ENCODE data around the gene MED27. TPM values are rescaled to one million over a fixed set of nuclear protein-coding genes. Genes with fewer than 3 reads are reported as not detected.
A peak's percentile ranks its signal among the peaks of the same experiment; 100 is the strongest.
"Not testable (repeated sequence)": the region's sequence is repeated elsewhere in the genome, so short reads cannot be mapped to it uniquely, and the experiment has no call there.

Gene MED27
- total RNA-seq, 1 donor from 2014 or later = 28.3 TPM

DNA sequence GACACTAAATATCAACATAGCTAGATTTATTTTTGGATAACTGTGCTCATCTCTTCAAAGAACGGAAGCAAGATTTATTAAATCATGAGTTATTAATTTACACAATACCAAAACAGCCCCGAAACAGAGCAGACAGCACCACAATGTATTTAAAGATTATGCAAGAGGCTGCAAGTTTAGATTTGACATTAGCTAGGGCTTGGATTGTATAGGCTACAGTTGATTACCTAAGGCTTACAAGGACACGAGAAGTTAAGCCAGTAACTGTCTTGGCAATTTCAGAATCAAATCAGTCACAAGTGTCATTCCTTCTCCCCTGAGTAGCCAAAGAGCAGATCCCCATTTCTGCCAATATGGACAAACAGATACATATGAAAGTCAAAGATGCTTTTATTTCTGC is 152.6 kb downstream of the MED27 start:
- no peak for DNase-seq (ENCODE audit: low read depth)

DNA sequence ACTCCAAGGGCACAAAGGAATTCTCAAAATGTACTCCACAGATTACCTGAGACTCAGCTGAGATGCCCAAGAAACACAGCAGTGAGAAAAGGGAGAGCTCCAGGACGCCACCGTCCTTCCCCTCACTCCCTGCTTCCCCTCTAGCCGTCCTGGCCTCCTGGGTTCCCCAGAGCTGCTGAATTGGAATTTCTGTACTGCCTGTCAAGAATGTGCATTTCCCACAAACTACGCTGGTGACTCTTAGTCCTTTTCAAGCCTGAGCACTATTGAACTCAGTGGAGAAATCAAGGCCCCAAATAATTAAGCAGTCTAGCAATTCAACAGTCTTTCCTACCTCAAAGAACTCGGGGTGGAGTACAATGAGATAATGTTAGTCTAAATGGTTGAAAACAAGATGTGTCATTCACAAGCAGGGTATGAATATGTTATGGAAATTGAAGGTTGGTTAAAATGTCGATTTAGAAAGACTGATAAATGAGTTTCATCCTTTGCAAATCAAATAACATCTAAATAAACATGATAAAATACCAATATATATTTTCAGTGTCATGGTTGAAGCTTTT is 153.2 kb downstream of the MED27 start:
- no peak for DNase-seq (ENCODE audit: low read depth)

DNA sequence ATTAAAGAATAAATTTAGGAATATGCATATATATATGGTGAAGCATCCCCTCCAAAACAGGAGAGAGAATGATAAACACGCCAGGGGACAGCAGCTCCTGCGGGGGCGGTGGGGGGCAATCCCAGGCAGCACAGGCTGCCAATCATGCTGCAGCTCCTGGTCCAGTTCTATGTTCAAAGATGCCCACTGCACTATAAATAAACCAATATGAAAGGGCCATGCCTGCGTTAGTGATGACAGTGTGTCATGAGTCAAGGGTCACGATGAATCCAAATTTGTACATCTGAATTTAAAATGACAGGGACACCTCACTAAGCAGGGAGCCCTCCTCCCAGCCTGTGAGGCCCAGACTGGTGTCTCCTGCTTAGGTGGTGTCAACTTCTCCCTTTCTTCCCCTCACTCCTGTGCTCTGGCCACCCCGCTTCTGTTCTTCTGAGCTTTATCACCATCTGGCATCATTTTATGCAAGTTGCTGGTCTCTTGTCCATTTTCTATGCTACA is 153.9 kb downstream of the MED27 start:
- no peak for DNase-seq (ENCODE audit: low read depth)

DNA sequence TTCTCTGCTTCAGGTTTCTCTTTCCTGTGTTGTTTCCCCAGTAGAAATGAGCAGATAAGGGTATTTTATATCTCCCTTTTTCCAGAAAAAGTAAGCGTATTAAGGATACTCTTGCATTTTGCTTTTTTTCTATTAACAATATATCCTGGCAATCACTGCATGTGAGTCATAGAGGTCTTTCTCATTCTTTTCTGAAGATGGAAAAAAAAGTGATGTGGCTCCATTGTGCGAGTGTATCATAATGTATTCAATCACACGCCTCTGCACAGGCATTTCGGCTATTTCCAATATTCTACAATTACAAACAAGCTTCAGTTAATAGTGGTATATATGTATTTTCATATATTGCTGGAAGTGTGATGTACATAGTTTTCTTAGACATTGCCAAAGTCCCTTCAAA is 155.9 kb downstream of the MED27 start:
- no peak for DNase-seq (ENCODE audit: low read depth)

DNA sequence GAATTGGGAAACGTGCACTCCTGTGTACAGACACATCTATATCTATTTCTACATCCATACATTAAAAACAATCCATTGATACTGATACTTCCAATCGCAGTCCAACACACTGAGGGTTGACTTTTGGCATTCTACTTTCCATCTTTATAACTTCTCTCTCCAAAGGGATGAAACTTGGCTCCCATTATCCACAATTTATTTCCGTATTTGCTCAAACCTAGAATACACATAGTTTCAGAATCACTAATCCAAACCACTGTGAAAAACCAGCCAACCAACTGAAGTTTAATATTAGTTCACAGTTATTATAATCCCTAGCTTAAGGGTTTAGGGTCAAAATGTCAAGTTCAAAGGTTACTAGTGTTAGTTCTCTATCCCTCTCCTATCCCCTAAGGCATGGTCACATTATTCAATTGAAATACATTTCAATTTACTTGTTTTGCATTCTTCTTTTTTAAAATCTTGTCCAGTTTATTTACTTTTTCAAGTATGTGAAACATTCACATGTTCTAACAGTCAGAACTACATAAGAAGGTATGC is 156.5 kb downstream of the MED27 start:
- no peak for DNase-seq (ENCODE audit: low read depth)

DNA sequence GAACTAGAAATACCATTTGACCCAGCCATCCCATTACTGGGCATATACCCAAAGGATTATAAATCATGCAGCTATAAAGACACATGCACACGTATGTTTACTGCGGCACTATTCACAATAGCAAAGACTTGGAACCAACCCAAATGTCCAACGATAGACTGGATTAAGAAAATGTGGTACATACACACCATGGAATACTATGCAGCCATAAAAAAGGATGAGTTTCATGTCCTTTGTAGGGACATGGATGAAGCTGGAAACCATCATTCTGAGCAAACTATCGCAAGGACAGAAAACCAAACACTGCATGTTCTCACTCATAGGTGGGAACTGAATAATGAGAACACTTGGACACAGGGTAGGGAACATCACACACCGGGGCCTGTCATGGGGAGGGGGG is 158.0 kb downstream of the MED27 start:
- not testable (repeated sequence) for DNase-seq (ENCODE audit: low read depth)

DNA sequence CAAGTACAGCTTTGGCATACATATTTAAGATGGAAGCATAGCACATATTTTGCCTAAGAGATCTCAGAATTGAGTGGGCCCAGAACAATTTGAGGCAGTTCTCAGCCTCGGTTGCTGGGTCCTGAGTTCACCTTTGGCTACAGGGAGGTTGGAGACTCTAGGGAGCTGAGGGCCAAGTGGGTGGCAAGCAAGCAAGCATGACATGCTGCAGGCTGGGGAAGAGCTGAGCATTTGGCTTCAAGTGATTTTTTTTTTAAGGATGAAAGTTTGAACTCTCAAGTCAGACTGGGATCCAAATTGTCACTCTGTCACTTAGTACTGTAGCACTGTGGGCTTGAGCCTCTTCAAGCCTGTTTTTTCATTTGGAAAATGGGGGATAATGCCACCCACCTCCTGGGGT is 160.5 kb downstream of the MED27 start:
- no peak for DNase-seq (ENCODE audit: low read depth)

DNA sequence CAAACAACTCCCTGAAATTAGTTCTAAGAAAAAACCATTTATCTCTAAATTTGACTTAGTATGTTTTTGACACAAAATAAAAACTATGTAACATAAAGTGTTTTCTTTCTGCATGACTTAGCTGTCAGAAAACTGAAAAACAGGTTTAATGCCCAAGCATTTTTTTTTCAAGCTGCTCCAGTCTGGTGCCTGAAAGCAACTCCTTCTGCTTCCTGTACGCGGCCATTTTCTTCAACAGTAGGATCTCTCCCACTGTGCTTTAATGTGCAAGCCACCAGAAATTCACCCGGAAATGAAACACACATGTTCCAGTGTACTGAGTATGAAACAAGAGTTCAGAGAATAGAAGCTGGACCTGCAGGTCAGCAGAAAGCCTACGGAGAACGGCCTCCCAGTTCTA is 161.2 kb downstream of the MED27 start:
- no peak for DNase-seq (ENCODE audit: low read depth)

DNA sequence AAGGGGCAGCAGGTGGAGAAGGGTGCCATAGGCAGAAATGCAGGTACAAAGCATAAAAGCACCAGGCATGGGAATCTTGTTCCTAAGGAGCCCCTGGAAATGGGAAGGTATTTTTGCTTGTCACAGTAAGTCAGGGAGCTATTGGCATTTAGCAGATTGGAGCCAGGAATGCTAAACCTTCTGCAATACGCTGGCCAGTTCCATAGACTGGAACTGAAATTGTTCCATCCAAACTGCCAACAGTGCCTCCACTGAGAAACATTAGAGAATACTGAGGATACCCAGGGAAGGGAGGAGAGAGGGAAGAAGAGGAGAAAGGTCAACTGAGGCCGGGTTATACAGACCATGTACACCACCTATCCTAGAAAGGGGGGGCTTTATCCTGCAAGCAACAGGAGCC is 162.7 kb downstream of the MED27 start:
- no peak for DNase-seq (ENCODE audit: low read depth)

DNA sequence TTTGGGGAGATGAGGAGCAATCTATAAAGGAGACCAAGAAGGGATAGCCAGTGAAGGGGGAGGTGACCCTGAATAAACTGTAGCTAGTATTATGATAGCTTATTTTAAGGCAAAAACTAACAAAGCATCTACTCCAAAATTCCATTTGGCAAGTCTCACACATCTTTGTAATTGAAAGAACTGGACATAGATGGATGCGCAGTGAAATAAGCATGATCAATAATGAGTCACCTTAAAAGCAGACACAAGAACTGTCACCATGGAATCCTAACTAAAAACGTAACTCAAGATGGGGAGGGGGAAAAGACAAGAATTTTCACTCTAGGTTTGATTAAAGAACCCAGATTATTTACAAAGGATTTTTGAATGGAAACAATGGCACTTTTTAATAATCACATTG is 164.5 kb downstream of the MED27 start:
- no peak for DNase-seq (ENCODE audit: low read depth)

DNA sequence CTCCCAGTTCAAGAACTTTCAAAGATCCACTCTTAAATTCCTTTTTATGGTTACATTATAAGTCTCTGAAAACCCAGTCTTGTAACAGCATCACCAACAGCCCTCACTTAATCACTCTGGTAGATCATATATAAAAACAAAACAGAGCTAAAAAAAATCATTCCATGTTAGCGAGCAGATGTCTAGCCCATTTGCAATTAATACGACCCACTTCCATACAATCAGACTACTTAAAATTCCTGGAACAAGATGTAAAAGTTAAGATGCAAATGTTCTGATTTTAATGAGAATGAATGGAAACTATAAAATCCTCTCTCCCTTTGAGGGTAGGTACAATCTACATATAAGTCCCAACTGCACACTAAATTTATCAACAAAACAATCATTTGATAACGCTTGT is 167.0 kb downstream of the MED27 start:
- no peak for DNase-seq (ENCODE audit: low read depth)

DNA sequence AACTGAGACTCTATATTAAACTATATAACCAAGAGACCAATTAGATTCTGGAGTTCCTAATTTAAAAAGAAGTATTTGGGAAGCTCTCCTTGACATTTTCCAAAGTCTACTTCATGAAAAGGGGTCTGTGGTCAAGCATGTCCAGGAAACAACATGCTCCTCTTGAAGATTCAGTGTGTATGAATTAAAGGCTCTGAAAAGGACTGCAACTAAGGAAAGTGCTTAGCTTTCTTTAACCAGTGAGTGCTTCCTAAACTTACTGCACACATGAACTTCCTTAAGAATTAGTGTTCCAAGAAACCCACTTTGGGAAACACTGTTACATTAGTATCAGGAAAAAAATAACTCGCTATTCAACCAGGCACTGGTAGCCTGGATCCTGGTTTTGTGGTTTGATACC is 167.6 kb downstream of the MED27 start:
- DNase-seq (ENCODE audit: low read depth) = no peak

DNA sequence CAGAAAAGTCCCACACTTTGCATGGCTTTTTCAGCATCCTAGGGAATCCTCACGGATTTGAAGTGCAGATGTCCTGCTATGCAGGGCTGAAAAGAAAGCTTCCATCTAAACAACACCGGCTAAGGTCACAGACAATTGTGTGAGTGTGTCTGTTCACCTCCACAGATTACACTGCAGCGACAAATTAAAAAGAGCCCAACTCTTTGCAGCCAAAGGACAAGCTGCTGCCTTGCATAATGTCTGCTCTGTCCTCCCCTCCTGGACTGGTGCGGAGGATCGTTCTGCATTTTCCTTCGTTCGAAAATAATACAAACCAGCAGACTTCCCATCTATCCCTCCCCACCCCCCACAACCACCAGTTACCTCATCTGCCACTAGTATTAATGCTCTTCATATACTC is 169.1 kb downstream of the MED27 start:
- DNase-seq (ENCODE audit: low read depth) = no peak

DNA sequence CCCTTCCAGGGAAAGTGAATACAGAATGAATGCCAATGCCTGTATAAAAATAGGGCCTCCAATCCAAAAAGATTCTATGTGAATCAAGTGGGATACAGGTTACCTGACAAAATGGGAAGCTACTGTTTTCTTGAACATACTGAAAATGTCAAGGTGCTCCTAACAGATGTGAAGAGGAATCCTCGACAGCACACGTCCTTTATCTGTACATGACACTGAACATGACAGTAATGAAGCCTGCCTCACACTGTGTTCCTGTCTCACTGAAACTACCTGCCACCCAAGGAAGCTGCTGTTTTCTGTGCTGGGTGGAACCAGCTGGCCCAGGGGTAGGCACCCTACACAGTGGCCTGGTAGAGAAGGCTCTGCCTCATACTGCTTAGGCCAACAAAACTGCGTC is 174.5 kb downstream of the MED27 start:
- no peak for DNase-seq (ENCODE audit: low read depth)

DNA sequence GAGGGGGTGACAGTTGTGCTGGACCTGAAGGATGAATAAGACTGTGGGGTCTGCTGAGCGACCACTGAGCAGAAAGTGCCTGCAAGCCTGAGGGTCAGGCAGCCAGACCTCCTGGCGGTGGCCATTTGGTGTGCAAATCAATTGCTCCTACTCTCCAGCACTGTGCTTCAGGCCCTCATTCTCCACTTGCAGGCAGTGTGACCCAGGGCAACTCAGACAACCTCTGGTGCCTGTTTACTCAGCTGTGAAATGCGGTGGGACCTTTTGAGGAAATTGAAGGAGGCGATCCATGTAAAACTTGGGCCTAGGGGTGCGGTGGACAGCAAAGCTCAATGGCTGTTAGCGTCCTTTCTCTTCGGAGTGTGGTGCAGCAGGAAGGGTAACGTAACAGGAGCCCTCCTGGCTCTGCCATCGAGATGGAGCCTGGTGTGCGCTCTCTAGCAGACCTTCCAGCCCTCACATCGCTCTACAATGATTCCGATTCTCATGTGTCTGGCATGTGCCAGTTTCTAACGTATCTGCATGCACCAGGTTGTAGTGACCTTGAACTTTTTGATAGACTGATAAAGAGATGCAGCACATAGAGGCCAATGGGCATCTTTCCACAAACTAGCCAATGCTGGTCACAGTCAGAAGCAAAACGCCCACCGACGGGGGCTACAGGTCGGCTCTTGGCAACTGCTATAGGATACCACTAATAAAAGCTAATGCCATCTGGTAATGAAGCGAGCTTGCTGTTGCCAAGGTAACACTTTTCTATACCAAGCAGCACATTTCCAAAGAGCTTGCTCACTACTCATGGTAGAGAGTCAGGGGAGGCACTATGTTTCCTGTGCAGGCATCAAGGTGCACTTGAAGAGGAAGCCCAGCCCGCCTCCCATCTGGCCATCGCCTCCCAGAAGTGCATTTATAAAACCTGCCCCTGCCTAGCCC is 180.1 kb downstream of the MED27 start:
- DNase-seq (ENCODE audit: low read depth) = no peak

DNA sequence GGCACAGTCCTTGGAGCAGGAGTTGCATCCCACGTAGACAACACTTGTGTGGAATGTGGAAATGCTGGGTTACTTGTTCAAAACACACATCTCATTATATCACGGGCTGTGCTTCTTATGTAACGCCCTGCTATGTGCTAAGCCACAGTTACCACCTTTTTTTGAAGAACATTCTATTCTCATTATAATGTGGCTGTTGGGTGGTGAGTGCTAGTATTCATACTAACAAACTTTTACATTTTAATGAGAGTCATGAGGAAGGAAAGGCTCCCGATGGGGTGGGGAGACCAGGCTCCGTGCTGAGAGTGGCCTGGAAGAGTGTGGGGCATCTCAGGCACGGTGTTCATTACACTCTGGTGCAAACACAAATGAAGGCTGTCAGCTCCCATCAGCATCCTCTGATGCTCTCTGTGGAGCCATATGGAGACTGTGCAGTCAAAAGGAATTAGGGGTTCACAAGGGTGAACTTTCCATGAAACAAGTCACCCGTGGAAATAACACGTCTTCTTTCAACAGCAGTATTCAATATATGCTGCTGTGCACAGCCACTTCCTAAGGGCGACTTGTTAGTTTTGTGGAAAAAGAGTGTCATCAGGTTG is 186.7 kb downstream of the MED27 start:
- no peak for DNase-seq (ENCODE audit: low read depth)

DNA sequence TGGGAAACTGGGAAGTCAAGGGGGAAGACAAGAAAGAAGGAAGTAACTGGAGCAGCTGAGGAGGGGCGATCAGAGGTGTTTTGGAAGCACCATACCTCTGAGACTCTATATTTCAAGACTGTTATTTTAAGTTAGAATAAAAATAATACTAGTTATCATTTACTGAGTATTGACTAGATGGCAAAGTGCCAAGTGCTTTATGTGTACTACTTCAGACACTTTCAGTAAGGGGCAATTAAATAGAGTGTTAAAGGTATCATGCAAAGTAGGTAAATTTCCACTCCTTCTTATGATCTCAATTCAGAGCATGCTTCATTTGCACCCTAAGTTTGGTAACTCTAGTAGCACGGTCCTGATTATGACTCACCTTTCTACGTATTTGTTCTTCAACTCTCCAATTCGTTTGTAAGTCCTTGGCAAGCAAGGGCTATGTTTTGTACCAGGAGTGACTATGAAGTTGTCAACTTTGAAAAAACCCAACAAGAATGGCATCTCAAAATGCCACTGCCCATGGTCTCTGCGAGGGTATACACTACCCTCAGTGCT is 187.4 kb downstream of the MED27 start:
- DNase-seq (ENCODE audit: low read depth) = no peak

DNA sequence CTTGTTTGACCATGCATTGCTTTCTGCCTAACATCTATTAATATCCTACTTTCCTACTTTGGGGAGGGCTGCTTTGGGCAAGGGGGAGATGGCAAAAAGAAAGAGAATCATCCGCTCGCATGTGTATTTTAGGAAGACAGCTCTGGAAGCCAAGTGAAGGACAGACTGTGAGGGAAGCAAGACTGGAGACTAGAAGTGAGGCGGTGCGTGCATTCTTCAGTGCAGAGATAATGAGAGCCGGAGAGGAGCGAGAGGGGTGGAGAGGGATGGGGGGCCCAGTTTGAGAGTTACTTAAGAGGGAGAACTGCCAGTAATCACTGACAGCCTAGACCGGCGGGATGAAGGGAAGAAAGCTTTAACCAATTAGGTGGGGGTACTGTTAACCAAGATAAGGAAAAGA is 188.1 kb downstream of the MED27 start:
- no peak for DNase-seq (ENCODE audit: low read depth)

DNA sequence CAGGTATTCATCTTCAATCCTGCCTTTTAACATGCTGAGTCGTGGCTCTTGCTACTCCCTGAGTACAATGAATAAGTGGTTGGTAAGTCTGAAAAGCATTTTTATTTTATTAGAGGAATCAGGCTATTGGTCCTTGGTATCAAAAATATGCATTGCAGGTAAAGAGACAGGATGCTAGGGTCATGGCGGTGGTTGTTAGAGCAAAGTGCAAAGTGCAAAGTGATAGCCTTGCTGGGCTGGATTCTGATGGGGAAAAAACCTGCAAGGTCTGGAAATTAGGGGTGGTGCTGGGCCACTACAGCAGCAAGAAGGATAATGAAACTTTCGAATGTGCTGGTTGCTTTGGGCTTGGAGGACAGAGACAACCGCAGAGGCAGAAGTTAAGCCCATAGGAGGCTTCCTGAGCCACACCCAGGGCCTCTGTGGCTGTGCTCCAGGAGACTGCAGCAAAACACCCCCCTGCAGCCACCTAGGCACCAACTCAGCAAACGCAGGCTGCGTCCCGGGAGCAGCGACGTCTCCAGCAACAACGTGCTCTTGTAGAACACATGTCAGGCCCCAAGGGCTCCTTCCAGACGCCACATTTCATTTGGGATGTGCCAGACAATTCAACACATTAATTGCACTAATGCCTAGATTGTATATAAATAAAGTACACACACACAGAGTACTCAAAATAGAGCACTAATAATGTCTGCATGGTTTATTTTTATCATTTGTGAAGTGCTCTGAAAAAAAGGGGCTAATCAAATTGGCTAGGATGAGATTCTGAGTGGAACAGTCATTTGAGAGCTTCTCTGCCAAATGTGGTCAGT is 190.0 kb downstream of the MED27 start:
- DNase-seq (ENCODE audit: low read depth) = peak; percentile 21

DNA sequence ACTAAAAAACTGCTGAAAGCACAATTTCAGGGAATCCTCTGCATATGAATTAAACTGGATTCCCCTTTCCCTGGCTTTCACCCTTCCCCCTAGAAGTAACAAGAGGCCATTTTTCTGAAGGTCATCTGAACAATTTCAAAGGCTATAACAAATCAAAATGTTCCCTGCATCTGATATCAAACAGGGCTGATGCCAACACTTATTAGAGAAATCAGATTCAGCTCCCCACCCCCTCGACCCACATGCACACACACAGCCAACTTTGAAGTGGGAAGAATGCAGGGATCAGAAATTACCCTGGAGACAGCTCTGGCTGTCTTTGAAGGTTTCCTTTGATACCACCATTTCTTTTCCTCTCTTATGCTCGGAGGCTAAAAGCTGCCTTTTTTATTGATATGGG is 190.7 kb downstream of the MED27 start:
- no peak for DNase-seq (ENCODE audit: low read depth)

DNA sequence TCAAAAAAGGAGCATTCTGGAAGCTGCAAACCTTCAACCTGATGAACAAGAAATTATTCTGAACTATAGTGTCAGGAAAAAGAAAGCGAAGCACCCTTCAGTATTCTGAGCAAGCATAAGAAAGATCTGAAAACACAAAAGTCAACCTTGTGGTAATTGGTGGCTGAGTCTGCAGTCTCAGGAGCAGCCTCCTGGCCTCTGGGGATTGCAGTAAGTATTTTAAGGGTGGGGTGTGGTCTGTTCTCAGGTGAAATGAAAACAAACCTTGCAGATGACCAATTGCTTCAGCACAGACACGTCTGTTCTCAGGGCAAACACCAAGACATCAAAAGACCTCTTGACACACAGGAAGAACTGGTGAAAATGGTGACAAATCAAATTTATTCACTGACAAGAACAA is 192.0 kb downstream of the MED27 start:
- DNase-seq (ENCODE audit: low read depth) = no peak

Measured in myocyte (in vitro differentiated cells).